ENCODE measurements around the gene GOLGA5.
A peak's percentile ranks its signal among the peaks of the same experiment; 100 is the strongest.
"Not testable (repeated sequence)": the region's sequence is repeated elsewhere in the genome, so short reads cannot be mapped to it uniquely, and the experiment has no call there.

Gene GOLGA5

DNA sequence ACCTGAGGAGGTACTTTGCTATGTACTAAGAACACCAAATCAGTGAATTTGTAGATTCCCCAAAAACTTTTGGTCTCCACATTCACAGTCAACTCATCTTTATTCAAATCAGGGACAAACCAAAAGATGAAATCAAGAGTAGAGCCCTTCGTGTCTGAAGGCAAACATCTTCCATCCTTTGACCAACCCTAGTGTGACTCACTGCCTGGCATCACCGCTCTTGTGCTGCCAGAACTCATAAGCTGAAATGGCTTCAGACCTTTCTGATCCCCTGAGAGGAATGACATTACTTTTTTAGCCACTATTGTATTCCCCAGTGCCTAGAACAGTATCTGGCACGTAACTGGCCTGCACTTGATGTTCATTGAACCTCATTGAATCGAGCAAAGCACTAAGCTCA, 50.1 kb downstream of the GOLGA5 start:
- H3K4me3 ChIP-seq (ENCODE audit: low read depth, low read length), result no peak overlapping the region
- TF ChIP-seq CTCF (conservative IDR thresholded peaks at IDR 0.05; ENCODE audit: low read depth, low read length), result no peak
- no peak for DNase-seq (ENCODE audit: low read depth)

- peak; percentile 85 for DNase-seq (ENCODE audit: low read depth)
- no peak for TF ChIP-seq CTCF (conservative IDR thresholded peaks at IDR 0.05; ENCODE audit: low read depth, low read length)
- H3K4me3 ChIP-seq (ENCODE audit: low read depth, low read length), result no peak overlapping the region
Measured at GRCh38 chr14:92846162-92846897, 52.2 kb downstream of the GOLGA5 start.

DNA sequence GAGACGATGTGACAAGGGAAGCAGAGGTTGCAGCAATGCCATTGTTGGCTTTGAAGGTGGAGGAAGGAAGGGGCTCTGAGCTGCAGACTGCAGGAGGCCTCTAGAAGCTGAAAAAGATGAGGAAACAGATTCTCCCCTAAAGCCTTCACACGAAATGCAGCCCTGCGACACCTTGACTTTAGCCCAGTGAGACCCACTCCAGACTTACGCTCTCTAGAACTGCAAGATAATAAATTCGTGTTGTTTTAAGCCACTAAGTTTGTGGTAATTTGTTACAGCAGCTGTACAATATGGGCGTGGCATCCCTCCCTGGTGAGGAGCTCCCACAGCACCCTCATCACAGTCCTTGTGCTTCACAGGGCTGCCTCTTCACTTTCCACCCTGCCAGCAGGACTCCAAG, 53.2 kb downstream of the GOLGA5 start:
- DNase-seq (ENCODE audit: low read depth), result no peak
- H3K4me3 ChIP-seq (ENCODE audit: low read depth, low read length), result no peak overlapping the region
- no peak for TF ChIP-seq CTCF (conservative IDR thresholded peaks at IDR 0.05; ENCODE audit: low read depth, low read length)

DNA sequence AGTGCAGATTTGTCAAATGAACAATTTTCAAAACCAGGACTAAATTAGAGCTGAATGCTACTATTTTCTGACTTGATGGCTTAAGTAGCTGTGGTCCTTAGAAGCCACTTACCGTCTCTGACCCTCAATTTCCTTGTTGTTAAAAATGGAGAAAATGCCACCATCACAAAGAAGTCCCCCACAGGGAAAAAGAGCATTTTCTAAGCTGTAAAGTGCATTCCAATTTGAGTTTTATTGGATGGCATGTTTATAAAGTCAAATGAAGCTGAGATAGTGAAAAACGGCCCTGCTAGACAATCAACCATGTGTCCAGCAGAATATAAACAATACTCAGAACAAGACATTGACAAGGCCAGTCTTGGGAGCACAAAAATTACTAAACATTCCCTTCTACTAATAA, 53.6 kb downstream of the GOLGA5 start:
- H3K4me3 ChIP-seq (ENCODE audit: low read depth, low read length), result no peak overlapping the region
- DNase-seq (ENCODE audit: low read depth), result no peak
- no peak for TF ChIP-seq CTCF (conservative IDR thresholded peaks at IDR 0.05; ENCODE audit: low read depth, low read length)

- TF ChIP-seq CTCF (conservative IDR thresholded peaks at IDR 0.05; ENCODE audit: low read depth, low read length), result no peak
- H3K4me3 ChIP-seq (ENCODE audit: low read depth, low read length), result no peak overlapping the region
- DNase-seq (ENCODE audit: low read depth), result no peak
Measured at GRCh38 chr14:92848887-92849286, 54.8 kb downstream of the GOLGA5 start.

DNA sequence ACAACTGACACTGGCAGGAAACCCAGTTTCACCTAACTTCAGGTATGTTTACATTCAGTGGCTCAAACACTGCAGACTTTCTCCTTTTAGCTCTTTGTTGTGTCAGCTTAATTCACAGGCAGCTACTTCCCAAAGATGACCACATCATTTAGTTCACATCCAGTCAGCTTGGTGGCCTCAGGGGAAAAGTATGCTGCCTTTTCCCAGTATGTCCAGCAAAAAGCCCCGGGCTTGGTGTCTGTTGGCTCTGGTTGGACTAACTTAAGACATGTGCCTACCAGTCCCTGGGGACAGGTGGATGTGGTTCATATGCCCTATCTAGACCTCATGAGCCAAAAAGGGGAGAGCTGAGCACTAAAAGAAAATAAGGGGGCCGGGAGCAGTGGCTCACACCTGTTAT, 56.4 kb downstream of the GOLGA5 start:
- no peak overlapping the region for H3K4me3 ChIP-seq (ENCODE audit: low read depth, low read length)
- DNase-seq (ENCODE audit: low read depth), result no peak
- TF ChIP-seq CTCF (conservative IDR thresholded peaks at IDR 0.05; ENCODE audit: low read depth, low read length), result no peak

- H3K4me3 ChIP-seq (ENCODE audit: low read depth, low read length); DNase-seq (ENCODE audit: low read depth): not testable (repeated sequence)
Measured at GRCh38 chr14:92853136-92853535, 59.0 kb downstream of the GOLGA5 start.
